Measurements from ENCODE around the gene SEC31A.

GRCh38 chr4:82851318-82851717, 39.6 kb downstream of the SEC31A start:
- TF ChIP-seq EP300 (IDR thresholded peaks at IDR 0.05), result no peak
- no peak for TF ChIP-seq POLR2AphosphoS5 (IDR thresholded peaks at IDR 0.05)
- TF ChIP-seq CTCF (IDR thresholded peaks at IDR 0.05), result no peak
- no peak for TF ChIP-seq POLR2A (IDR thresholded peaks at IDR 0.05)
